H1 (cell line): ENCODE measurements around the gene C14orf93. TPM values are rescaled to one million over a fixed set of nuclear protein-coding genes. Genes with fewer than 3 reads are reported as not detected.

Source experiments
- CTCF ChIA-PET: fragments of 300-600 bp; sonication (Branson Sonifier 250); formaldehyde crosslinking; loops from one replicate; lab custom pipeline; 2021; ENCODE audit not compliant: partially characterized antibody; lab: Charles Lee
- POLR2A ChIA-PET: fragments of 300-600 bp; sonication (Branson Sonifier 250); formaldehyde crosslinking; loops from one replicate; lab custom pipeline; 2021; ENCODE audit warnings: inconsistent platforms; ENCODE audit not compliant: partially characterized antibody; lab: Charles Lee
- DNase-seq, 2 experiments: peaks; one replicate each; pipeline versions ENCODE4 v3.0.0 to v3.0.0-alpha.2; 2010 to 2022; ENCODE audit warnings: low spot score in 2 of 2, low read depth in 1 of 2, mixed read lengths in 1 of 2
- FAIRE-seq: peaks from 2 replicates; lab custom pipeline; 2011; peaks lifted over from hg19 to GRCh38; lab: Jason Lieb, UNC
- H2AFZ ChIP-seq: 2 replicates; pipeline ENCODE4 v1.8.1; 2012; ENCODE audit warnings: low read length, inconsistent platforms
- H2AK5ac ChIP-seq: 2 replicates; pipeline ENCODE4 v1.6.1; 2013; ENCODE audit warnings: low read depth, low read length
- H2BK120ac ChIP-seq: replicated peaks from 2 replicates; pipeline ENCODE3; 2013; ENCODE audit warnings: low read depth, low read length, inconsistent platforms
- H2BK12ac ChIP-seq: 2 replicates; pipeline ENCODE4 v1.6.1; 2013; ENCODE audit warnings: low read depth, low read length
- H2BK15ac ChIP-seq: 2 replicates; pipeline ENCODE4 v1.6.1; 2013; ENCODE audit warnings: low read length
- H2BK20ac ChIP-seq: 2 replicates; pipeline ENCODE4 v1.6.1; 2013; ENCODE audit warnings: low read length
- H2BK5ac ChIP-seq: 2 replicates; pipeline ENCODE4 v1.6.1; 2013; ENCODE audit warnings: low read depth, low read length
- H3K14ac ChIP-seq: 2 replicates; pipeline ENCODE4 v1.6.1; 2013; ENCODE audit warnings: inconsistent platforms; ENCODE audit not compliant: insufficient read length
- H3K18ac ChIP-seq: 2 replicates; pipeline ENCODE4 v1.6.1; 2013; ENCODE audit warnings: low read length; ENCODE audit errors: extremely low read depth
- H3K23ac ChIP-seq: 2 replicates; pipeline ENCODE4 v1.6.1; 2013; ENCODE audit warnings: inconsistent platforms; ENCODE audit not compliant: insufficient read length
- H3K23me2 ChIP-seq: 2 replicates; pipeline ENCODE4 v1.6.1; 2013; ENCODE audit warnings: low read depth, low read length
- H3K27ac ChIP-seq: 2 replicates; pipeline ENCODE4 v1.6.1; 2011; ENCODE audit warnings: low read depth, low read length, inconsistent platforms
- H3K27me3 ChIP-seq, 4 experiments: replicated peaks in 1 of 4; 1 replicate in 1 of 4; 2 replicates in 3 of 4; pipeline versions ENCODE4 v1.6.1 to v1.8.1; 2011 to 2013; ENCODE audit warnings: low read length in 3 of 4, mild to moderate bottlenecking in 3 of 4, inconsistent platforms in 2 of 4, mixed read lengths in 2 of 4, moderate library complexity in 1 of 4; ENCODE audit not compliant: control insufficient read depth in 3 of 4, insufficient read depth in 3 of 4; ENCODE audit errors: extremely low read depth in 1 of 4
- H3K36me3 ChIP-seq, 4 experiments: 2 replicates each; pipeline versions ENCODE4 v1.6.1 to v1.8.1; 2011 to 2013; ENCODE audit warnings: mild to moderate bottlenecking in 4 of 4, low read length in 3 of 4, moderate library complexity in 2 of 4, control low read depth in 1 of 4, inconsistent platforms in 1 of 4; ENCODE audit not compliant: insufficient read depth in 4 of 4, control insufficient read depth in 2 of 4
- H3K4ac ChIP-seq: replicated peaks from 2 replicates; pipeline ENCODE3; 2013; ENCODE audit warnings: low read length, low read depth, mixed read lengths, inconsistent platforms; ENCODE audit not compliant: insufficient read length
- H3K4me1 ChIP-seq, 4 experiments: replicated peaks in 1 of 4; 1 replicate in 1 of 4; 2 replicates in 3 of 4; pipeline versions ENCODE4 v1.6.1 to v1.8.1; 2011 to 2013; ENCODE audit warnings: low read length in 3 of 4, inconsistent platforms in 2 of 4, mixed read lengths in 1 of 4; ENCODE audit not compliant: insufficient read depth in 4 of 4, control insufficient read depth in 3 of 4
- H3K4me2 ChIP-seq, 2 experiments: 2 replicates each; pipeline versions ENCODE4 v1.6.1 to v1.8.1; 2011 to 2013; ENCODE audit warnings: low read depth in 2 of 2, low read length in 2 of 2, control low read depth in 1 of 2, inconsistent platforms in 1 of 2, mild to moderate bottlenecking in 1 of 2; ENCODE audit not compliant: insufficient read depth in 1 of 2
- H3K4me3 ChIP-seq, 4 experiments: fragments of 200-600, 300-600 bp in 1 of 4; sonication (generic), shearing (Covaris generic), sonication (Bioruptor Twin) in 1 of 4; 2 replicates each; pipeline versions ENCODE4 v1.5.1 to v1.8.1; 2011 to 2016; ENCODE audit warnings: low read length in 4 of 4, low read depth in 3 of 4, control low read depth in 2 of 4, inconsistent platforms in 2 of 4, mild to moderate bottlenecking in 2 of 4, mixed read lengths in 1 of 4, moderate library complexity in 1 of 4; ENCODE audit not compliant: insufficient read depth in 2 of 4; ENCODE audit errors: extremely low read depth in 1 of 4
- H3K56ac ChIP-seq: replicated peaks from 2 replicates; pipeline ENCODE3; 2013; ENCODE audit warnings: low read depth, mild to moderate bottlenecking, mixed read lengths, low read length, inconsistent platforms; ENCODE audit not compliant: insufficient read length
- H3K79me1 ChIP-seq: 2 replicates; pipeline ENCODE4 v1.6.1; 2013; ENCODE audit warnings: low read depth, low read length, control low read depth
- H3K79me2 ChIP-seq, 2 experiments: 2 replicates each; pipeline versions ENCODE4 v1.6.1 to v1.8.1; 2012 to 2013; ENCODE audit warnings: low read length in 2 of 2, mild to moderate bottlenecking in 2 of 2, inconsistent platforms in 1 of 2; ENCODE audit not compliant: insufficient read depth in 2 of 2, control insufficient read depth in 1 of 2
- H3K9ac ChIP-seq, 4 experiments: replicated peaks in 1 of 4; 1 replicate in 1 of 4; 2 replicates in 3 of 4; pipeline versions ENCODE4 v1.6.1 to v1.8.1; 2011 to 2013; ENCODE audit warnings: low read depth in 3 of 4, low read length in 3 of 4, control low read depth in 2 of 4, mild to moderate bottlenecking in 2 of 4, moderate library complexity in 2 of 4, inconsistent platforms in 1 of 4; ENCODE audit errors: extremely low read depth in 1 of 4
- H3K9me3 ChIP-seq, 2 experiments: 2 replicates each; pipeline versions ENCODE4 v1.6.1 to v1.8.1; 2012 to 2013; ENCODE audit warnings: mild to moderate bottlenecking in 2 of 2, moderate library complexity in 2 of 2, control low read depth in 1 of 2, inconsistent platforms in 1 of 2, low read depth in 1 of 2, low read length in 1 of 2, mixed read lengths in 1 of 2; ENCODE audit not compliant: insufficient read depth in 2 of 2
- H4K20me1 ChIP-seq, 2 experiments: replicated peaks in 1 of 2; 2 replicates each; pipeline versions ENCODE3 to v1.8.1; 2011 to 2013; ENCODE audit warnings: inconsistent platforms in 2 of 2, low read length in 2 of 2, mild to moderate bottlenecking in 1 of 2; ENCODE audit not compliant: insufficient read depth in 2 of 2, control insufficient read depth in 1 of 2
- H4K5ac ChIP-seq: 2 replicates; pipeline ENCODE4 v1.6.1; 2013; ENCODE audit warnings: low read length, low read depth, mixed read lengths, inconsistent platforms; ENCODE audit not compliant: insufficient read length
- H4K8ac ChIP-seq: 2 replicates; pipeline ENCODE4 v1.8.0; 2013; ENCODE audit warnings: mild to moderate bottlenecking, moderate library complexity, low read length, inconsistent platforms; ENCODE audit not compliant: insufficient read depth; ENCODE audit errors: extremely low read depth
- H4K91ac ChIP-seq: replicated peaks from 2 replicates; pipeline ENCODE3; 2013; ENCODE audit warnings: low read length, mixed read lengths, inconsistent platforms; ENCODE audit not compliant: insufficient read length
- CHD2 ChIP-seq: IDR thresholded peaks from 2 replicates; pipeline ENCODE4 v1.6.1; 2012; ENCODE audit warnings: low read length, improper control_type of control experiment
- CTCF ChIP-seq, 3 experiments: IDR thresholded peaks; 1 replicate in 2 of 3; 2 replicates in 1 of 3; pipeline versions ENCODE4 v1.5.1 to v1.6.1; 2011; ENCODE audit warnings: low read length in 3 of 3, mild to moderate bottlenecking in 3 of 3, inconsistent platforms in 2 of 3, low read depth in 1 of 3, moderate library complexity in 1 of 3; ENCODE audit not compliant: insufficient read depth in 1 of 3; ENCODE audit errors: control extremely low read depth in 1 of 3
- RAD21 ChIP-seq, 2 experiments: IDR thresholded peaks in 1 of 2; conservative IDR thresholded peaks in 1 of 2; 2 replicates each; pipeline ENCODE4 v1.6.1; 2011; ENCODE audit warnings: low read depth in 2 of 2, low read length in 2 of 2, improper control_type of control experiment in 1 of 2, inconsistent platforms in 1 of 2, mild to moderate bottlenecking in 1 of 2, moderate library complexity in 1 of 2
- SIRT6 ChIP-seq: IDR thresholded peaks from one replicate; pipeline ENCODE4 v1.7.1; 2012; ENCODE audit warnings: low read length, inconsistent platforms
- ZNF274 ChIP-seq: IDR thresholded peaks from 2 replicates; pipeline ENCODE4 v1.7.0; 2012; ENCODE audit warnings: low read length, borderline replicate concordance; ENCODE audit errors: extremely low read depth
- WGBS, 2 experiments: shearing (Covaris generic) in 1 of 2; methylation state at CpG; one replicate each; pipeline versions ENCODE4 v1.1.6 to v1.1.7; 2013 to 2015; ENCODE audit warnings: low lambda C conversion rate in 2 of 2, mixed read lengths in 2 of 2, inconsistent platforms in 1 of 2, low coverage in 1 of 2, missing lambda C conversion rate in 1 of 2; ENCODE audit not compliant: insufficient replicate concordance in 2 of 2, insufficient coverage in 1 of 2, insufficient read length in 1 of 2; ENCODE audit errors: extremely low coverage in 1 of 2, missing lambda C conversion rate in 1 of 2; 5-methylcytosine and 5-hydroxymethylcytosine counted together
- polyA plus RNA-seq, 7 experiments: library from polyadenylated mRNA; depleted of rRNA in 3 of 7; stranded (reverse) in 5 of 7; unstranded in 2 of 7; fragments of >200 nt in 5 of 7; fragments of 200-250 nt in 2 of 7; gene quantifications; 1 replicate in 5 of 7; 2 replicates in 1 of 7; 4 replicates in 1 of 7; pipeline versions ENCODE4 v1.2.1 to v1.2.3, GENCODE V29; 2011 to 2013; ENCODE audit warnings: missing spikeins in 2 of 7, mixed read lengths in 2 of 7
- total RNA-seq: library from RNA; stranded (reverse); fragmentation: NEBNext Ultra II Directional; extraction: Animal tissue kit (Norgen Biotek cat#: 25700); gene quantifications from 2 replicates; pipeline ENCODE4 v1.2.1, GENCODE V29; 2021

C14orf93 gene
- total and polyA plus RNA-seq, 2 of the 8 experiments (the other 6 are each of a cell fraction or from before 2014, with no cell fraction given), result 7.8 to 8.2 TPM

- Histone ChIP-seq H2AK5ac (no peak overlapping the region), H4K91ac (no peak overlapping the region), H3K14ac (no peak overlapping the region), H3K9ac (no peak overlapping the region), H3K4ac (no peak overlapping the region), H2BK15ac (no peak overlapping the region), H4K20me1 (peaks cover 0 to 4% of the 10 kb centered on the region in 2 experiments), H4K8ac (no peak overlapping the region), H3K56ac (no peak overlapping the region), H2AFZ (no peak overlapping the region), H3K18ac (no peak overlapping the region), H2BK120ac (no peak overlapping the region), H3K36me3 (peaks cover 0 to 13% (median 4%) of the 10 kb centered on the region in 4 experiments; a peak in 5 of 8 replicates)
- ChIA-PET CTCF (interaction anchor here (0.8 to 29.2 kb wide), 20 partner anchors 12 to 291 kb away, joined by 3 to 785 read pairs (median 5); partner anchors contain the start of genes AJUBA and PSMB11), POLR2A (interaction anchor here (0.9 to 6.2 kb wide), 9 partner anchors 20 to 125 kb away, joined by 3 to 65 read pairs (median 5); partner anchors contain the start of genes AJUBA, PRMT5 and PSMB5)
- DNase-seq (no peak), FAIRE-seq (no peak)
- TF ChIP-seq ZNF274 (no peak), SIRT6 (no peak), CTCF (IDR thresholded peaks at IDR 0.05; ENCODE audit: control extremely low read depth in 1 of 3, insufficient read depth in 1 of 3, low read depth in 1 of 3, low read length in 3 of 3) (peak; percentile 56 to 59 (median 57)), CHD2 (no peak), RAD21 (IDR thresholded peaks at IDR 0.05 in 1 of 2, conservative IDR thresholded peaks at IDR 0.05 in 1 of 2; ENCODE audit: low read depth in 2 of 2, low read length in 2 of 2) (peak; percentile 61 to 69)
- TF ChIP-seq, all 59 proteins: peak for 2
- no peaks in the 10 kb centered on the region for H3K79me1 ChIP-seq
- no peak overlapping the region for H2BK20ac ChIP-seq
- no peak overlapping the region for H2BK12ac ChIP-seq
- peaks cover 0 to 15% (median 4%) of the 10 kb centered on the region in 4 experiments; a peak in 4 of 7 replicates for H3K4me1 ChIP-seq
- no peaks in the 10 kb centered on the region for H3K79me2 ChIP-seq
- peaks cover 12% of the 10 kb centered on the region for H3K23me2 ChIP-seq
- no peaks in the 10 kb centered on the region for H3K9me3 ChIP-seq
- H3K4me2 ChIP-seq, result no peak overlapping the region
- H3K27me3 ChIP-seq, result no peaks in the 10 kb centered on the region; a peak in 1 of 7 replicates
- WGBS, 2 experiments, result 86% methylated on average over 16 of the region's 17 CpGs; no CpG with 5 or more reads in 1 of the 2 experiments
- H4K5ac ChIP-seq, result no peak overlapping the region
- H3K23ac ChIP-seq, result no peak overlapping the region
- H3K27ac ChIP-seq, result no peak overlapping the region
- no peak overlapping the region for H2BK5ac ChIP-seq
- H3K4me3 ChIP-seq, result no peak overlapping the region
Observed at GRCh38 chr14:23054000-23054811, 44.3 kb upstream of the C14orf93 start.
